Fibroblast of skin of abdomen (primary cell): ENCODE data around the gene PTPRO.
"Not testable (repeated sequence)": the region's sequence is repeated elsewhere in the genome, so short reads cannot be mapped to it uniquely, and the experiment has no call there.

Experiments
- DNase-seq: peaks from one replicate; pipeline ENCODE4 v3.0.0-alpha.2; 2013

The PTPRO gene

DNA sequence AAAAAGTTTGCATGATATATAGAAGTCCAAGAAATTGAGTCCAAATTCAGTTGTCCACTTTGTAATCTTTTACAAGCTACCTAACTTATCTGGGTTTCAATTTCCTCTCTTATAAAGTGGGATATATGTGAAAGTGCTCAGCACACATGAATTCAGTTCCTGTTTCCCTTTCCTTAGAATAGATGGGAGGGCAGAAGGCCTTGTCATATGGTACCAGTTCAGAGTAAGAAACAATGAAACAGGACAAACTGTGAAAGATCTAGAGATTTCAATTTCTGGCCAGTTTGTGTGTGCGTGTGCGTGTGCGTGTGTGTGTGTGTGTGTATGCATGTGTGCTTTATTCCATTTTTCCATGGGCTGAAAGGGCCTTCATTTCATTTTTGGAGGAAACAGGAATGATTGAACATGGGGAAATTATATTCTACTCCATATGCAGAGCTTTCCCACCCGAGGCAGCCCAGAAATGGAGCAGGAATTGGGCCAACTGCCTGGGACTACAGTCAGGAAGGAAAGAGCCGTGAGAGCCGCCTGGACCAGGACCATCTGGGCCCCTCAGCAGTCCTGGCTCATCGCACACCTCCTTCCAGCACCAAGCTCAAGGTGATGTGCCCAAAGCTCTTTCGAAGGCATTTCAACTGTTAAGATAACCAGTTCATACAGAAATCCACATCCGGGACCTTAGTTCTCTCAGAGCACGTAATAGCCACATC, 283.7 kb downstream of the PTPRO start:
- no peak for DNase-seq

GRCh38 chr12:15608406-15608805, 286.1 kb downstream of the PTPRO start:
- DNase-seq, result no peak

DNA sequence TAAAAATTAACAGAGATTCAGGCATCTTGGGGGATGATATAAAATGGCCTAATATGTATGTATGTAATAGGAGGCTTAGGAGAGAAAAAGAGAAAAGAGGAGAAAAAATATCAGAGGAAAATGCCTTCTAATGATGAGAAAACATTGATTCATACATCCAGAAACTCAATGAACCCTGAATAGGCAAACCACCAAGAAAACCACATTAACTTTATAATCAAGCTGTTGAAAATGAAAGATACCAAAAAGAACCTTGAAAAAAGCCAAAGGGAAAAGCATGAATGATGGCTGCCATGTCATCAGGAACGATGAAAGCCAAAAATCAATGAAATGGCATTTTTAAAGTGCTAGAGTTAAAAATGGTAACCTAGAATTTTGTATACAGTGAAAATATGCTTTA, 286.6 kb downstream of the PTPRO start:
- DNase-seq, result peak; percentile 17

DNA sequence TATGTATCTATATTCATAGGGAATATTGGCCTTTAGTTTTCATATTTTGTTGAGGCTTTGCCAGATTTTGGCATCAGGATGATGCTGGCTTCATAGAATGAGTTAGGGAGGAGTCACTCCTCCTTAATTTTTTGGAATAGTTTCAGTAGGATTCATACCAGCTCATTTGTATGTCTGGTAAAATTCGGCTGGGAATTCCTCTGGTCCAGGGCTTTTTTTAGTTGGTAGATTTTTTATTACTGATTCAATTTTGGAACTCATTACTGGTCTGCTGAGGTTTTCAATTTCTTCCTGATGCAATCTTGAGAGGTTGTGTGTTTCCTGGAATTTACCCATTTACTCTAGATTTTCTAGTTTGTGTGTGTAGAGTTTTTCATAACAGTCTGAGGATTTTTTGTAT, 291.7 kb downstream of the PTPRO start:
- DNase-seq, result peak; percentile 84

- not testable (repeated sequence) for DNase-seq
Observed at GRCh38 chr12:15616495-15616894, 294.2 kb downstream of the PTPRO start.

DNA sequence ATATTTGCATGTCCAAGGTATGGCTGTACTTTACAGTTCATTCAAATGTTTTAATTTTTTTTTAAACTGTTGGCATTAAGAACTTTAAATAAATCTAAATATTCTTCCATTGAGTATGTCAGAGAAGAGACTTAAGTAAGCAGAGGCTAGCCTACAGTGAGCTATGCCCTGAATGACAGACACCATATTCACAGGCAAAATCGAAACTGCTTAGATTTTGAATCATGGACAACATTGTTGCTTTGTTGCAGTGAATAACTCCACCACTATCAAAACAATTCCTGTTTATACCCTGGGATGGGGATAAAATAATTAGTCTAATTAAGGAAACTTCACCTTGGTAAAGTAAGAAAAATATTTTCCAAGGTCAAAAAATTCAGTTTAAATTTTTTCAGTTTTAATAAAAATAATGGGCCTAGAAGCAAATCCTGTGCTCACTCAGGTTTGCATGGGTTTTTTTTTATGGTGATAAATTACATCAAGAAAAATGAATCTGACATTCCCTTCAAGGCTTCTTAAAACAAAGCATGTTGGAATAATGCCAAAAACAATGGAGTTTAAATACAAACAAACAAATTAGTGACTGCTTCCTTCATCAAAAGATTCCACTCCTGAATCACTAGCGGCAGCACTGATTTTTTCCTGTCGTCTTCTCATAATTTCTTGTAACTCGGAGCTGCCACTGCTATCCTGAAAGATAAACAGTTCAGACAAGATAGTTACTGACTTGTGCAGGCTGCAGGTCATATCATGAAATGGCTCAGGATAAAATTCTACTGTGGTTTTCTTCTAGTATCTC, 298.6 kb downstream of the PTPRO start:
- no peak for DNase-seq

DNA sequence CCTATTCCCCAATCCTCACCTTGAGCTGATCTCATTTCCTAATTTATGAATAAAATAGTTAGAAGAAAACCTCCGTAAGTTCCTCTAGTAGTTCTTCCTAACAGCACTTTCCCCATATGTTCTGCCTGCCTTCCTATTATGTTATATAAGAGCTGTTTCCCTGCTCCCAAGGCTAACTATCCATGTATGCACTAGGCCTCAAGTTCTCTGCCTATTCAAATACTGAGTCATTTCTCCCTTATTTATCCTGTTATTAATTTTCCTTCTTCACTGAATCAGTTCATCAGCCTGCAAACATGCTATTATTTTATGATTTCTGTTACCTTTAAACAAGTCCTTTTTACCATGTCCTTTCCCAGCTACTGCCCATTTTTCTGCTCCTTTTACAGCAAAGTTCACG, 302.8 kb downstream of the PTPRO start:
- no peak for DNase-seq

DNA sequence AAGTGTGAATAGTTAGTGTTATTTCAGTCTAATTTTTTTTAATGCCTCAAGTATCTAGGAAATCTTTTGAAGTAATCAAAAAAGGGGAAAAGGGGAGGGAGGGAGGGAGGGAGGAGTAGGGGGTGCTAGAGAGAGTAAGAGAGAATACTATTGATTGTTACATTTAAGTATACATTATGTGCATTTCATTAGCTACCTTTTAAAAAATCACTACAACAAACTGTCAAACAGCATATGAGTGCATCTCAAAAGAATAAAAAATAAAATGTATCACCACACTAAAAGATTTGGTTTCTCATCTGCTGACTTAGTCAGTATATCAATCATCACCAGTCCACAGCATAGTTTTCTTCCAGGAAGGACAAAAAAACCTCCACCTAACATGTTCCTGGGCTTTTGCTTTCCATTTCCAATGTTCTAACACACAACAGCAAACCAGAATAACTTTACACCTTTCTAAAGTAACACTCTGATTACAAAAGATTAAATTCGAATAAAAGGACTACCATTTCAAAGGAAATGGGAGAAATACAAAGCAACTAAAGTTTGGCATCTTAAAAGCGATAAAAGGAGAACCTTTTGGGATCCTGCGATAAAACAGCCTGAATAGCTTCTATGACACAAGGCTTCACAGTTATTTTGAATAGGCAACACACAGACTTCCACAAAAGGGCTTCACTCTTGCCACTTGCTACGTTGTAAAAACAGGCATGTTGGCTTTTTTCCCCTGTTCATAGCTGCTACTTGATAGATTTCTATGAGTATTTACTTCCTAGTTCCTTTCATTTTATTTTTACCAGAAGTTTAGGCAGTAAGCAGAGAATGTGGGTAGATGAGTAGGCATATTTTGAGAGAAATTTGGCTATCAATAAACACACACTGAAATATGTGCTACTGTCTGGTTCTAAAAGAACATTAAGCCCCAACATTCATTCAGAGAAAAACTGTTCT, 306.0 kb downstream of the PTPRO start:
- peak; percentile 56 for DNase-seq

DNA sequence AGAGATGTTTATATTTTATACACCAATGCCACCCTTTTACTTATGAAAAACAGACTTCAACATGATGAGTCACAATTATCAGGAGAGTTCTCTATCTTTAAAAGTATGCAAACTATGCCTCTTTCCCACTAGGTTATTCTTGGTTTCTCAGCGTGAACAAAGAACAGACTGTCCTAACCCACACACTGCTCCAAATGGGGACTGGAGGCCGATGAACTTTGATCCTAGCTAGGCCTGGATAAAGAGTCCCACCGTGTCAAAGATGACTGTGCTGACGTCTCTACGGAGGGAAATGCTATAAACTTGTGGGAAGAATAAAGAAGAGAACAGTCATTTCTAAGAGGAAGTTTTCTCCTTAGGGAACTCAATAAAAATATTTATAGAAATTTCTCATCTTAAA, 306.8 kb downstream of the PTPRO start:
- DNase-seq, result peak; percentile 87

DNA sequence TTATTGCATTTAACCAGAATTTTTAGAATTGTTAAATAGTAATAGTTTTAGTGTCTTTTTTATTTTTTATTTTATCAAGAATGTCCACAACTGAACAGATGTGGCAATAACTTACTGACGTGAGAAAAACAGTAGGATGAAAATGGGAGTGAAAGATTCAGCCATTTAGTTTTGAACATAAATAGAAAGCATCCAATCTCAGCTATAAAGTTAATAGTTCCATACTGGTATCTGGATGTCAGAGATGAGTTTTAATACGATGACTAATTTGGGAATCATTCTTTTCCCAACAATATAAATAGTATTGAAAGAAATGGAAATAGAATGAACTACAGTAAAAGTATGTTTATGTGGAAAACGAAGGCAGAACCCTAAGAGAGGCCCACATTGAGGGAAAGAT, 307.5 kb downstream of the PTPRO start:
- DNase-seq, result peak; percentile 65

- DNase-seq, result peak; percentile 49
Observed at GRCh38 chr12:15631007-15631715, 308.9 kb downstream of the PTPRO start.

- DNase-seq, result no peak
Observed at GRCh38 chr12:15632708-15633107, 310.4 kb downstream of the PTPRO start.

- peak; percentile 29 for DNase-seq
Observed at GRCh38 chr12:15633201-15633600, 310.9 kb downstream of the PTPRO start.

DNA sequence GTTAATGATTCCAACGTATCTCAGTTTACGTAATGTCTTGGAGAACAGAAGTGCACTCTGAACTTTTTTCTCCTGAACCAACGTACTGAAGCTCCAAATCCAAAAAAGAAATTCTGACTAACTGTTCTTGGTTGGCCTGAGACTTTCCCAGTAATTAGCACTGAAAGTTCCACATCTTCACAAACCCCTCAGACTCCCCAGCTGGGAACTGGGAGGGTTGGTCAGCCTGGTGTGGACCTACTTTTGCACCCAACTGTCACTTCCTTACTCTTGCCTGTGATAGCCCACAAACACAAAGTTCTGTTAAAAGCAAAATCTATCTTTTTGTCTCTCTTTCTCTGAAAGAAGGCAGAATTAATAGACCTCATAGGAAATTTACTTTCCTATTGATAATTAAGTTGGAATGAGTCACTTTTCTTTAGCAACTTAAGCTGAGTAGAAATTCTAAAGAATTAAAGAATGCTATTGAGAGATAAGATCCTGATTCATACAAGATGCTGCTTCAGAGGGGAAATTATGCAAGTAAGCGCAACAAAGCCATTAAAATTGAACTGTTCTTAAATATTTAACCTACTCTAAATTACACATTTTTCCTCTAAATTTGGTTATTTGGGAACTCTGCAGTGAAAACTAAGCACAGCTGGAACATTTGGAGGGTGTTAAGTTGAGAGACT, 311.8 kb downstream of the PTPRO start:
- DNase-seq, result peak; percentile 72

- DNase-seq, result no peak
Observed at GRCh38 chr12:15636060-15636890, 314.0 kb downstream of the PTPRO start.

DNA sequence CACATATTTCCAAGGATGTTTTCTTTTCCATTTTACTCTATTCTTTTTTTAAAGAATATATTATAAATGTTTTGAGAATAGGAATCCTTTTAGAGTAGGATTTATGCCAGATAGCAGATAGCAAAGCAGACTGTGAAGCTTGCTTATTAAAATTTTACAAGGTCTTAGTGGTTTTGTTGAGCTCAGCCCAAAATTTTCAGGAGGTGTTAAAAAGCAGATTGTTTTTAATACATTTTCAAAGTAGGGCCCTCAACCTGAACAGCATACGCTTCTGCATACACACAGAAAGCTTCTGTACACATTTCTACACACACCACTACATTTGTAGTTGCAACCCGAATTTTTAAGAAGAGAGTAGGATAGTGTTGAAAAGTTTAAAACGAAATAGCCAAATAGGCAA, 315.9 kb downstream of the PTPRO start:
- DNase-seq, result no peak

DNA sequence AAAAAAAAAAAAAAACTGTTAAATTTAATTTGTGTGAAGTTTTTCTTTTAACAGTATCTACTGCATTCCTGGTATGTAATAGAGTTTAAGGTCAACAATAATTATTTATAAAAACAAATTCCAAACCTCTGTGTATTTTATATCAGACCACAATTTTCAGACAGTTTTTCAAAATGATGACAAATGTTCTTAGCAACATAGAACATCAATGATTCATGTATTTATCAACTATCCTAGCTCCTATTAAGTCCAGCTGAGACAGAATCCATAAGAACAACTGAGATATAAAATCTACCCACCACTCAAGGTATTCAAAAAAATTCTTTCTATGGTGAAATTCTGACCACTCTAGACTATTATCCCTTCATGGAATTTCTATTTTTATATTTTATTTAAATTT, 322.4 kb downstream of the PTPRO start:
- DNase-seq, result no peak

DNA sequence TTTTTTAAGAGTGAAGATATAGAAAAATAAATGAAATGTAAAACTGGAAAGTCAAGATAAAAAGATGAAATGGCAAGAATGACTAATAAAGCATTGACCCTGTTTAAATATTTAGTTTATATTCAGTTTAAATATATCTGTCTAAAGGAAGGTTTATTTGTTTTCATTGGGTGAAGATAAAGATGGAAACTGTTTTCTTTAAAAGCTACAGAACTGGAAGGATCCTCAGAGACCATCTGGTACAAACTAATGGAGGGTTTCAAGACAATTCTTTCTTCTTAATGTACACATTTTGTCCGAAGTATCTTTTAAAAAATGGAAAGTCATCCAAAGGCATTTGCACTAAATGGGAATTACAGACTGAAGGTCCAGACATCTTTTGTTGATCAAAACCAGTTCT, 324.3 kb downstream of the PTPRO start:
- DNase-seq, result no peak
